ENCODE data around the gene MUCL3.

- TF ChIP-seq CTCF (IDR thresholded peaks at IDR 0.05), result no peak
- TF ChIP-seq POLR2A (IDR thresholded peaks at IDR 0.05), result no peak
- no peak for TF ChIP-seq POLR2AphosphoS5 (IDR thresholded peaks at IDR 0.05)
Observed at GRCh38 chr6:30997301-30997700, 56.5 kb downstream of the MUCL3 start.

Data from prostate gland (tissue), 2 donors.